GM19023 (cell line): ENCODE measurements around the gene FGFBP1.
"Not testable (repeated sequence)": the region's sequence is repeated elsewhere in the genome, so short reads cannot be mapped to it uniquely, and the experiment has no call there.

Source experiments
- ATAC-seq: cut with Tn5 transposase; IDR thresholded peaks from one replicate; pipeline ENCODE4 v1.9.1; 2021; ENCODE audit warnings: mild to moderate bottlenecking, moderate library complexity; ENCODE audit not compliant: unreplicated experiment

The FGFBP1 gene

GRCh38 chr4:15947684-15948083 lies 9.1 kb upstream of the FGFBP1 start:
- no peak for ATAC-seq

GRCh38 chr4:15945516-15945915 lies 7.0 kb upstream of the FGFBP1 start:
- ATAC-seq, result no peak

DNA sequence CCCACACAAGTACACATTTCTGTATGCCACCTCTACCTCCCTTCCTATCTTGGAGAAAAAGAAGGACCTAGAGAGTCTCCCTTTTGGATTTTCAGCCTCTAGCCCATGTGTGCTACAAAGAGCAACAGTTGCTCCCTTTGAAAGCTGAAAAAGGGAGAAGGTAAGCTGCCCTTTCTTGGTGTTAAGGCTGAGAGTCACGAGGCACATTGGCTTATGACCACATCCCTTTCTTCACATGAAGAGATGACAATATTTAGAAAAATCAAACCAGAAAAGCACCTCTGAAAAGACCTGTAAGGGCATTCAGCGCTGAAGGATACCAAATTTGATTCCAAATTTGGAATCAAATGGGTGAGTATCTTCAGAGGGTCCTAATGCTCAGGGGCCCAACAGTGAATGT lies 6.4 kb upstream of the FGFBP1 start:
- no peak for ATAC-seq

GRCh38 chr4:15942283-15942682 lies 3.7 kb upstream of the FGFBP1 start:
- ATAC-seq, result no peak

GRCh38 chr4:15938182-15938581 lies 358 bp downstream of the FGFBP1 start:
- no peak for ATAC-seq

GRCh38 chr4:15936495-15936894 lies 2.0 kb downstream of the FGFBP1 start:
- no peak for ATAC-seq

- no peak for ATAC-seq
These were observed 2.8 kb downstream of the FGFBP1 start for GRCh38 chr4:15935504-15936402.

DNA sequence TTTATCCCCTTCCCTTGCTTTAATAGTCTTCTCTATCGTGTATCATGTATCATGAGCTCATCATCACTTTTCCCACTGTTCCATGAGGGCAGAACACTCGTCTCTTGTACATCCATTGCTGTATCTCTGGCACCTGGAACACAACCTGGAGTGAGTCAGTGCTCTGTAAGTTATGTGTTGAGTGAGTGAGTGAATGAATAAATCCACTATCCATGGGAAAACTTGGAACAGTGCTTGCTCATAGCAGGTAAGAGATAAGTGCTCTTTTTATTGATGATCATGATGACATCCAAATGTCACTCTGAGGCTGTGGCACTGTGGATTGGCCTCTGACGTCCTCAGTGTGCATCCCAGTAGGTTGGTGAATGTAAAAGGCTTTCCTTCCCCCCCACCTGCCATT lies 4.3 kb downstream of the FGFBP1 start:
- no peak for ATAC-seq

DNA sequence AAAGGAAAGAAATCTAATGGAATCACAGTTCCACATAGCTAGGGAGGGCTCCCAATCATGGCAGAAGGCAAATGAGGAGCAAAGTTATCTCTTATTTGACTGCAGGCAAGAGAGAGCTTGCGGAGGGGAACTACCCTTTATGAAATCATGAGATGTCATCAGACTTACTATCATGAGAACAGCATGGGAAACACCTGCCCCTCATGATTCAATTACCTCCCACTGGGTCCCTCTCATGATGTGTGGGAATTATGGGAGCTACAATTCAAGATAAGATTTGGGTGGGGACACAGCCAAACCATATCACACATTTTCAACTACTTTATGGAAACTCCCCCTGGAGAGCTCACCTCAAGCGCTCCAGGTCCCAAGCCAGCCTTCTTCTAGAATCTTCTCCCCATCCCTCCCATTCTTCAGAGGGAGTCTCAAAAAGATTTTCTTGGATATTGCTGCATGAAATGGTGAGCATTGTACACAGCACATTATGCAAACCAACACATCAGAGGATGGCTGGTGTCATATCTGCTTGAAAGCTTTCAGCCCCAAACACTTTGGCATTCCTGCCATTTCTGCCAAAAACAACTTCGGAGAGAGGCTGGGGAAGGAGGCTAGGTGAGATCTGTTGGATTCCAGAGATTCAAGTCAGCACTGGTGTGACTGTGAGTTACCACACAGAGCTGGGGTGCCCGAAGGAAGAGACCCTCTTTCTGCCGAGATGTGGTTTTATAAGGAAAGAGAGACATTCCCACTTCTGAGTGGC lies 6.9 kb downstream of the FGFBP1 start:
- no peak for ATAC-seq

DNA sequence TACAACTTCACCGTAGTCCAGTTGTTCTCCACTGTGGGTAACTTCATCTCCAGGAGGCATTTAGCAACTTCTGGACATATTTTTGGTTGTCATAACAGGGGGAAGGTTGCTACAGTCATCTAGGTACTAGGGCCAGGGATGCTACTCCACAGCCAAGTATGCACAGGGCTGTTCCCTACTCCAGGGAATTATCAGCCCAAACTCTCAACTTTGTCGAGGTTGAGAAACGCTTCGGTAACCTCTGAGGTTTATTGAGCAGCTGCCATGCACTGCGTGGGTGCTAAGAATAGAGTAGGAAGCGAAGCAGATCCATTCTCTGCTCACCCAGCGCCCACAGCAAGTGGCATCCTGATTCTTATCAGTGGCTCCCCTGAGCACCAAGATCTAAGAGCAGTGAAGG lies 8.2 kb downstream of the FGFBP1 start:
- no peak for ATAC-seq

GRCh38 chr4:15929540-15929939 lies 9.0 kb downstream of the FGFBP1 start:
- no peak for ATAC-seq

DNA sequence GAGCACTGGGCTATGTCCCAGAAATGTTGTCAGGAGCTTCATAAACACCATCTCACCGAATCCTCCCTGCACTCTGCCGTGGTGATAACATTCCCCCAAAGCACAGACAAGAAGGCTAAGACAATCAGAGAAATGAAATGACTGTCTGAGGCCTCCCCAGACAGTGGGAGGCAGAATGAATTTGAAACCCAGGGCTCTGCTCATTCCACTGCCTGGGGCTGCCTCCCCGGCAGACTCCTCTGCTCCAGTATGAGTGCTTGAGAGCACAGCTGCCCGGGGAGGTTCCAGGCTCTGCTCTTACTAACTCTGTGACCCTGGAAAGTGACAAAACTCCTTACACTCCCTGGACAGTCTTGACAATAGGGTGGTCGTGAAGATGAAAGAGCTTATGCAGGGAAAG lies 9.7 kb downstream of the FGFBP1 start:
- ATAC-seq, result no peak

DNA sequence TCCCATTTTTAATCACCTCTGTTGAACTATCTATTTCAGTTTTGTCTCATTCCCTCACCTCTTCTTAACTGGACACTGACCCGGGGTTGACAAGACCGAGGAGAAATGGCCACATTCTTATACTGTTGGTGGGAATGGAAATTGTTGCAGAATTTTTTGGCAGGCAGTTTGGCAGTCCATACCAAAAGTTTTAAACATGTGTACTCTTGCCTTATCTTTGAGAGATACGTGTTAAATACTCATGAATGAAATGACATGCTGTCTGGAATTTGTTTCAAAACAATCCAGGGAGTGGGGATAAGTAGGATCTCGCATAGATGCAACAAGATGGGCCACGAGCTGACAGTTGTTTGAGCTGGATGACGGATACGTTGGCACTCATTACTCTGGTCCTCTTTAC lies 12.1 kb downstream of the FGFBP1 start:
- no peak for ATAC-seq

GRCh38 chr4:15925830-15926229 lies 12.7 kb downstream of the FGFBP1 start:
- no peak for ATAC-seq

DNA sequence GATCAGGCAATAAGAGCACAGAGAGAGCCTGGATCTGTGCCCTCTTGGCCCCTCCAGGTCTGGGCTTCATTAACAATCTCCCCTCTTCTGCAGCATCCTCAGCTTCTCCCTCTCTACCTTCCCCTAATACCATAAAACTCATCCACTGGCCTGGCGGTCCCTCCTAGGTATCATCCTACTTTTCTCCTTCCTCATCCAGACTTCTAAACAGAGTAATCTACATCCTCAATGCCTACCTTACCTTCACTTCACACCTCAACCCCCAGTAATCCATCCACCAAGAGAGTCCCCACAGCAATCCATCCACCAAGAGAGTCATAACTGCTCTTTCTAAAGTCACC lies 17.0 kb downstream of the FGFBP1 start:
- no peak for ATAC-seq

DNA sequence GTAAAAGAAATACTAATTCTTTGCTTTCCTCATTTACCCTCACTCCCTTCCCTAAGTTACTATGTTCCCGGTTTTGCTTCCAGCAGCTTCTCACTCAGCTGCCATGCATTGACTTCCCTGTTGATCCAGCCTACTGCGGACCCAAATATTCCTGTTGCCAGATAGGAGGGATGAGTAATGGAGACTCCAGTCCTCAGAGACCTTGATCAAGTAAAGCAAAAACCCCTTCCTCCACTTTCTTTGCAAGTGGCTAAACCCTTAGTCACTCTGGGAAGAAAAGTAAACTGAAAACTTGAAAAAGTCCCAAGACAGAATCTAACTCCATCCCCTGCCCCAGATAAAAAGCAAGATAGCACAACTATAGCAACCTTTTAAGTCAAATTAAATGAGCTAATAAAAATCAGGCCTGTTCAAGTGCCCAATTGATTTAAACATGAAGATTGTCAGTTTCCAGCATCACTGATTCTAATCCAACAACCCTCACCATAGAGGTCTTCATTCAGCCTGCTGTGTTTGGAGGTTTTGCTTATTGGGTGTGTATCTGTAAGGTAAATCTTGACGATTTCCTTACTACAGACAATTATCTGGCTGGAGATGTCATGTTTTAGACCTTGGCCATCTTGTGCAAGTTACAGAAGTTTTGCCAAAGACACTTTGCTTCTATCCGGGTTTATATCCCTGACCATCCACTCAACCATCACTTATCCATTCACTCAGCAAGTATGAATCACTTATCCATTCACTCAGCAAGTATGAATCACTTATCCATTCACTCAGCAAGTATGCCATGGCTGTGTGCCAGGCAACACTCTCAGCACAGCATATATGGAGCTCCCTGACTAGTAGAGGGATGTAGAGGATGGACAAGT lies 17.6 kb downstream of the FGFBP1 start:
- ATAC-seq, result no peak

GRCh38 chr4:15918484-15919129 lies 19.9 kb downstream of the FGFBP1 start:
- no peak for ATAC-seq

GRCh38 chr4:15917297-15917696 lies 21.2 kb downstream of the FGFBP1 start:
- ATAC-seq, result no peak

GRCh38 chr4:15916358-15916757 lies 22.2 kb downstream of the FGFBP1 start:
- not testable (repeated sequence) for ATAC-seq

DNA sequence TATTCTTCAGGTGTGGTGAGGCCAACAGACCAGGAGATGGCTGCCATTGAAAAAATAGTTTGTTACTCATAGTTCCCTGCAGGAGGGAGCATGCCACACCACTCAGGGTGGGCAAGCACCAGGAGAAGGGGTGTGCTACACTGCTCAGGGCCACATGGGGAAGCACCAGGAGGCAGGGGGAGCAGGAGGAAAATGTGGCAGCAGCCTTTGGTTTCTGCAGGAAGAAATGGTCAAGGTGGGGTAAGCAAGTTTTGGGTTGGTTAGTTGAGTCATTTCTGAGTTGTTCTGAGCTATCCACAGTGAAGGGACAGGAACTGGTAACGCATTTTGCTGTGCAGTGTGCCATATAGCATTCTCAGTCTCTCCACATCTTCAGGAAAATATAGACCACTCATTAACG lies 23.8 kb downstream of the FGFBP1 start:
- ATAC-seq, result no peak

- no peak for ATAC-seq
These were observed 24.2 kb downstream of the FGFBP1 start for GRCh38 chr4:15914291-15914690.
